Loucy (cell line): ENCODE data around the gene SRSF4.

Experiments
- EZH2phosphoT487 ChIP-seq: fragments of 200-600 bp; IDR thresholded peaks from 2 replicates; pipeline ENCODE4 v1.6.1; 2018; ENCODE audit warnings: antibody characterized with exemption, mild to moderate bottlenecking, moderate library complexity, borderline replicate concordance
- TF ChIP-seq, protein P1 (sequence below): fragments of 200-600 bp; sonication (generic); conservative IDR thresholded peaks from 2 replicates; pipeline ENCODE4 v1.5.1; 2014; ENCODE audit warnings: mild to moderate bottlenecking, antibody characterized with exemption, low read length

- TF ChIP-seq, protein P1, sequence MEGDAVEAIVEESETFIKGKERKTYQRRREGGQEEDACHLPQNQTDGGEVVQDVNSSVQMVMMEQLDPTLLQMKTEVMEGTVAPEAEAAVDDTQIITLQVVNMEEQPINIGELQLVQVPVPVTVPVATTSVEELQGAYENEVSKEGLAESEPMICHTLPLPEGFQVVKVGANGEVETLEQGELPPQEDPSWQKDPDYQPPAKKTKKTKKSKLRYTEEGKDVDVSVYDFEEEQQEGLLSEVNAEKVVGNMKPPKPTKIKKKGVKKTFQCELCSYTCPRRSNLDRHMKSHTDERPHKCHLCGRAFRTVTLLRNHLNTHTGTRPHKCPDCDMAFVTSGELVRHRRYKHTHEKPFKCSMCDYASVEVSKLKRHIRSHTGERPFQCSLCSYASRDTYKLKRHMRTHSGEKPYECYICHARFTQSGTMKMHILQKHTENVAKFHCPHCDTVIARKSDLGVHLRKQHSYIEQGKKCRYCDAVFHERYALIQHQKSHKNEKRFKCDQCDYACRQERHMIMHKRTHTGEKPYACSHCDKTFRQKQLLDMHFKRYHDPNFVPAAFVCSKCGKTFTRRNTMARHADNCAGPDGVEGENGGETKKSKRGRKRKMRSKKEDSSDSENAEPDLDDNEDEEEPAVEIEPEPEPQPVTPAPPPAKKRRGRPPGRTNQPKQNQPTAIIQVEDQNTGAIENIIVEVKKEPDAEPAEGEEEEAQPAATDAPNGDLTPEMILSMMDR: no peak
- no peak for TF ChIP-seq EZH2phosphoT487
Measured at GRCh38 chr1:29172415-29172939, 9.2 kb downstream of the SRSF4 start.
